Neutrophil (primary cell): ENCODE results near the gene ILDR2.

Experiments
- H3K27ac ChIP-seq: fragments of 200-600 bp; sonication (generic); 2 replicates; pipeline ENCODE4 v1.5.1; 2016; ENCODE audit warnings: mild to moderate bottlenecking, moderate library complexity
- H3K27me3 ChIP-seq: fragments of 200-600 bp; sonication (generic); 2 replicates; pipeline ENCODE4 v1.6.0; 2016; ENCODE audit warnings: mild to moderate bottlenecking
- H3K36me3 ChIP-seq: fragments of 200-600 bp; sonication (generic); 2 replicates; pipeline ENCODE4 v1.5.1; 2017
- H3K4me1 ChIP-seq, 2 experiments: fragments of 200-600 bp in 1 of 2; sonication (generic) in 1 of 2; 1 replicate in 1 of 2; 2 replicates in 1 of 2; pipeline versions ENCODE4 v1.5.1 to v1.6.1; 2013 to 2016; ENCODE audit warnings: low read depth in 1 of 2, low read length in 1 of 2, mild to moderate bottlenecking in 1 of 2, moderate library complexity in 1 of 2; ENCODE audit not compliant: control insufficient read depth in 1 of 2, insufficient read depth in 1 of 2
- H3K4me3 ChIP-seq, 2 experiments: fragments of 200-600 bp in 1 of 2; sonication (generic) in 1 of 2; 1 replicate in 1 of 2; 2 replicates in 1 of 2; pipeline ENCODE4 v1.5.1; 2013 to 2016; ENCODE audit warnings: low read depth in 1 of 2, low read length in 1 of 2, mild to moderate bottlenecking in 1 of 2, moderate library complexity in 1 of 2
- H3K9me3 ChIP-seq: fragments of 200-600 bp; sonication (generic); 2 replicates; pipeline ENCODE4 v1.5.1; 2016
- CTCF ChIP-seq: fragments of 200-600 bp; sonication (generic); IDR thresholded peaks from 2 replicates; pipeline ENCODE4 v1.5.1; 2016; ENCODE audit warnings: antibody characterized with exemption

Gene ILDR2

GRCh38 chr1:166947398-166948043 is 27.8 kb downstream of the ILDR2 start:
- peaks cover 79% of the 10 kb centered on the region for H3K27me3 ChIP-seq
- no peak overlapping the region for H3K4me3 ChIP-seq
- H3K9me3 ChIP-seq: no peaks in the 10 kb centered on the region
- H3K36me3 ChIP-seq: no peaks in the 10 kb centered on the region
- no peak overlapping the region for H3K27ac ChIP-seq
- no peak for TF ChIP-seq CTCF
- H3K4me1 ChIP-seq: peaks cover 0 to 6% of the 10 kb centered on the region in 2 experiments

DNA sequence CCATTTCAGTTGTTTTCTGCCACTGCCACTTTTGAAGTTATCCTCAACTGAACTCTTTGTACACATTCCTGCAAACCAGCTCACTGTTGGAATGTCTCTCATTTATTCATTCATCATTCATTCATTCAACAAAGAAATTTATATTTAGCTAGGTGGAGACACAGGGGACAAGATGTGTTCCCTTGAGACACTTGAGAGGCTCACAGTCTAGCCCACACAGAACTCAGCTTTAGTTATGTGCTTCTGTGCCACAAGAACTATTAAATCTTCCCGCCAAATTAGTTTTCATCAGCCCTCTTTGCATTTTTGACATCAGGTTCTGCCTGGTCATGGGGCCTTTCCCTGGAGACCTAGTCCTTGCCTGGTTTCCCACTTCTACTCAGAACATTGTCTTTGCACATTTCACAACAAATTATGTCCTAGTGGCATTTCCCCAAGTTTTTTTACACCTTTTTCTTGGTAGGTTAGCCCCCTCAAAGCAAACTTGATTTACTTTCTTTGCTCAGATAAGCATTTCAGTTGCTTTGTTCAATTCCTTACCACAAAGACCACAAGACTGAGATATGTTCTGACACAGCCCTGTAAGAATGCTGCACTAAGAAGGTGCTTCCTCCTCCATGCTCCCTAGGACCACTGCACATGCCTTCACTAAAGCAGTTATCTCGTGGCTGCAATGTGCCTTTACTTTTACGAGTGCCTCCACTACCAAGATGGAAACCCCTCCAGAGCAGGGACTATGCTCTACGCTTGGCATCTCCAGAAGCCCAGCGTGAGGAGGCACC is 31.0 kb downstream of the ILDR2 start:
- no peak for TF ChIP-seq CTCF
- no peaks in the 10 kb centered on the region for H3K36me3 ChIP-seq
- peaks cover 50% of the 10 kb centered on the region for H3K27me3 ChIP-seq
- peaks cover 0 to 6% of the 10 kb centered on the region in 2 experiments for H3K4me1 ChIP-seq
- no peak overlapping the region for H3K27ac ChIP-seq
- no peak overlapping the region for H3K4me3 ChIP-seq
- no peaks in the 10 kb centered on the region for H3K9me3 ChIP-seq

DNA sequence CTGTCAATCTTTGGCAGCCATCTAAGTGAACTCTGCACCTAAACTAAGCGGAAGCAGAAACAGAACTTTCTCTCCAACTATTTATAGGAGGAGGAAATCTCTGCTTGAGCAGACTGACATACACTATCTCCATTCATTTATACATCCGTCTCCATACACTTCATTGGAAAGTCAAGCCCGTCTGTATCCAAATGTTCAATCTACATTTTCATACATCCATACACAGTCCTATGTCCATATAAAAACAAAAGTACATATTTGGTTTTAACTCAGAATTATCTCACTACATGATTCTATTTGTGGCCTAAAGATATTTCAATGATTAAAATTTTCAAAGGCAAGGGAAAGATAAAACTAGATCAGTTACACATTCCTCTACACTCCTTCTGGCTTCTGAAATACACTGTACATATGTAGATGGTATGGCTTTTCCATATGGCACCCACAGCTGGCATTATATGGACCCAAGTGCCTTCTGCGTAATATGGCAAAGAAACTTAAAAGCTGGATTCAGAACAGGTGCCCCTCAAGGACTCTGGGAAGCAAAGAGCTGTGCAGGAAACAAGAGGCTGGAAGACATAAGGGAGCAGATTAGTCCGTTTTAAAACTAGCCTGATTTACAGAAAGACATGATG is 35.5 kb downstream of the ILDR2 start:
- Histone ChIP-seq H3K27me3 (peaks cover 5% of the 10 kb centered on the region), H3K4me1 (no peaks in the 10 kb centered on the region), H3K9me3 (no peaks in the 10 kb centered on the region), H3K27ac (no peak overlapping the region), H3K4me3 (no peak overlapping the region), H3K36me3 (no peaks in the 10 kb centered on the region)
- no peak for TF ChIP-seq CTCF

GRCh38 chr1:166937962-166938361 is 37.4 kb downstream of the ILDR2 start:
- Histone ChIP-seq H3K9me3 (no peaks in the 10 kb centered on the region), H3K27ac (no peak overlapping the region), H3K36me3 (no peaks in the 10 kb centered on the region), H3K4me3 (no peak overlapping the region), H3K4me1 (no peaks in the 10 kb centered on the region), H3K27me3 (peaks cover 15% of the 10 kb centered on the region)
- TF ChIP-seq CTCF: no peak

DNA sequence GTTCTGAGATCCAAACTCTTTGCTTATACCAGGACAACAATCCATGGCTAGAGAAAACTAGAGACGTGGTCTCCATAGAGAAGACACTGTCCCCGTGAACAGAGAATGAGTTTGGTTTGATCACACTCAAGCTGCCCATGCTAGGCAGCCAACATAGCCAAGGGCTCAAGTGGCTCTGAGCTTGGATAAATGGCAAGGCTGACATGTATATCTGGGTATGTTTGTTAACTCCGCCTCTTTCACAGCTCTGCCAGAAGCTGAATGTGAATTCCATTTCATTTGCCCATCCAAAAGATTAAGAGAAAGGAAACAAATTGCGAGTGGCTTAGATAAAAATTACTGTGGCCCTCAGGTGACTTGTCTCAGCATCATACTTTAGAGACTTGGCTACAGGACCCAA is 38.0 kb downstream of the ILDR2 start:
- no peak overlapping the region for H3K4me3 ChIP-seq
- H3K36me3 ChIP-seq: no peaks in the 10 kb centered on the region
- no peaks in the 10 kb centered on the region for H3K9me3 ChIP-seq
- no peak for TF ChIP-seq CTCF
- H3K27me3 ChIP-seq: peaks cover 18% of the 10 kb centered on the region
- no peaks in the 10 kb centered on the region for H3K4me1 ChIP-seq
- H3K27ac ChIP-seq: no peak overlapping the region
